Measurements from ENCODE around the gene AP1S2. TPM values are rescaled to one million over a fixed set of nuclear protein-coding genes. Genes with fewer than 3 reads are reported as not detected.
"Not testable (repeated sequence)": the region's sequence is repeated elsewhere in the genome, so short reads cannot be mapped to it uniquely, and the experiment has no call there.

AP1S2 gene
- total RNA-seq, 1 donor from 2014 or later: 147 TPM

- DNase-seq (no peak), ATAC-seq (no peak)
- intact Hi-C loops (cut with micrococcal nuclease): no loop called here
Measured at GRCh38 chrX:15856636-15857035, 2.0 kb upstream of the AP1S2 start.

DNA sequence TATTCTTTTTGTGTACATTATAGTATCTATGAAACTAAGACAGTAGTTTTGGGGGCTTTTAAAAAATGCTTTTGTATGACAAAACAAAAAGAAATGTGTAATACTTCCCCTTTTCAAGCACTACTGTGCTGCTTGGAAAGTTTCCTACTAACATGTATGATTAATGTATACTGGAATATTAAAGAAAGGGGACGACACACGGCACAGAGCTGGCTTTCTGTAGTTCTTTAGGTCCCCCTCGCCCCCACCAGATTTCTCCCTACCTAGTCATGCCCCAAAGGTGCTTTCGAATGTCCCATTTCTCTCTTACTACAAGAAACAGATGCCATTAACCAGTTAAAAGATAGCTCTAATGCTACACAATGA, 1.6 kb upstream of the AP1S2 start:
- no peak for DNase-seq
- no peak for ATAC-seq
- intact Hi-C loops (cut with micrococcal nuclease): no loop called here

DNA sequence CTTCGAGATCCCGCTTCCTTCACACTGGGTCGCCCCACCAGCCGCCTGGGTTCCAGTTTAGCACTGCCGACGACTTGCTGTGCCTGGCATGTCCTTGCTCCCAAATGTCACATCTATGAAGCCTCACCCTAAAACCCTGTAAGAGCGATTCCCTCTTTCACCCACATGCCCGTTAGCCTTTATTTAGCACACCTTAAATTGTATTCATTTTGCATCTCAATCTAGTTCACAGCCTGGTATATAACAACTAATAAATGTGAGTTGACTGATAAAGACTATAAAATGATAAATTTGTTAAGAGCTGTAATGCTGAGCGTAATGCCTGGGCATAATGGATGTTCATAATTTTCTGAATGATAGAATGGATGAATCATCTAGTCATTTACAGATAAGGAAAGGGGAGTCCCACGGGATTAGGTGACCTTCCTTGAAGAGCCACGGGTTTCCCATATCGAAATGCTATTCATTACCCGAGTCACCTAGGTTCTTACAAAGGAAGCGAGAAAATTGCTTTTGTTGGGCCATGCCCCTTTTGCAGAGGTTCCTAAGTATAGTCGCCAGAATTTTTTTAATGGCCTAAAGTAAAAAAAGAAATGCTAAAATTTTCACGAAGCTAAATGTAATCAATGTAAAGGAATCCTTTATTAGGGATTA, 1.1 kb upstream of the AP1S2 start:
- intact Hi-C loops (cut with micrococcal nuclease): no loop called here
- no peak for DNase-seq
- ATAC-seq: no peak

DNA sequence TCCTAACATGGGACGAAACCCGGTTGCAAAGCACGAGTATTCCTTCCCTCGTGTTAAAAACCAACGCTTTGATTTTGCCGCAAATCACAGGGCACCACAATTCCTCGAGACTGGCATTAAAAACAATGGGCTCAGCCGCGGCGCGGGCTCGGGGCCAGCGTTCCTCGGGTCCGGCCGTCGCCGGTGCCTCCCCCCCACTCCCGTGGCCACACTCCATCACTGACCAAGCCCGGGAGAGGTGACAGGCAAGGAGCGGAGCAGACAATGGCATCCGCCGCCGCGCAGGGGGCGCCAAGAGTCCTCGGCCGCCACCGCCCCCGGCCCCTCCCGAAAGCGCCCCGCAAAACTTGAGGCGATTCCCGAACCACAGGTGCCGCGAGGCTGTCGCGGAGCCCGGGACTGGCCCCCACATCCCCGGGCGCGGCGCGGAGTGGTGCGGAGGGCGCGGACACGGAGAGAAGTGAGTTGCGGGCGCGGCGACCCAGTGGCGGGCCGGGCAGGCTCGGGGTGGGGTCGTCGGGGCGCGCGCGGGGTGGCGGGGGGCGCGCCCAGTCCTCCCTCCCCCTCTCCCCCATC, 445 bp downstream of the AP1S2 start:
- intact Hi-C loops (cut with micrococcal nuclease): no loop called here
- ATAC-seq (peak; percentile 49), DNase-seq (peak; percentile 71)

DNA sequence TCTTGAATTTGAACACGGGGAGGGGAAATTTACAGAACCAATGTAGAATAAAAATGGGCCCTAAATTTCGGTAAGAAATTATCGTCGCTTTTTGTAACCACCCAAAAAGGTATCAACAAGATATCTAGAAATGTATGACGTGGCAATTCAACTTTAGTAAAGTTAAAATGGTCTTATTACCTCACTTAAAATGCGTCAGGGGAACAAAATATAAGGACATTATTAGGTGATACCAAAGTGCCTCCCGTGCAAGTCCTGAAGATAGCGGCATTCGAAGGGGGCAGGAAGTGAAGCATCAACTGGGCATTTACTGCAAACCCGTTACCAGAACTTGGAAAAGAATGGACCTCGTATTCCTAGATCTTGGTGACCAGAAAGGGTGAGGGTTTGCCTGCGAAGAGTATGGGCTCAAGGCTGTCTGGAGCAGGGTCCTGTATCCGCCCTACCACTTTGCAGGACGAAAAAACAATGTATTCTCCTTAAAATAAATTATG, 980 bp downstream of the AP1S2 start:
- DNase-seq (no peak), ATAC-seq (no peak)
- intact Hi-C loops (cut with micrococcal nuclease): no loop called here

GRCh38 chrX:15849555-15849954, 5.1 kb downstream of the AP1S2 start:
- ATAC-seq (peak; percentile 40), DNase-seq (no peak)
- intact Hi-C loops (cut with micrococcal nuclease): no loop called here

- ATAC-seq (peak; percentile 86), DNase-seq (no peak)
- intact Hi-C loops (cut with micrococcal nuclease): no loop called here
Measured at GRCh38 chrX:15848576-15848975, 6.0 kb downstream of the AP1S2 start.

DNA sequence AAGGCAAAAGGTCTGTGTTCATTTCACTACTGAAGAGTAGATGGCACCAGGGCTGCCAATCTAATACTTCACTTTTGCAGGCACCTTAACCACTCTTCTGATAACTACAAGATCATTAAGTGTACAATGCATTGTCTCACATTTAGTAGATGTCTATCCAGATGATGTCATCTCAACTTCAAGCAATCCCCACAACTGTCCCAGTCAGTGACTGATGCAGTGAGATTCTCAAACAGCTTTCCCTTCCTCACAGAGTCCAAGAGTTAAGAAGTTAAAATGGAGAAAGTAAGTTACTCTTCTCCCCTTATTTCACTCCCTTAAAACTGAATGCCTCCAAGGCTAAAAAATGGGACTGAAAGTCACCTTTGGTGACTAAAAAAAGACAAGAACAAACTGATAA, 10.7 kb downstream of the AP1S2 start:
- no peak for DNase-seq
- ATAC-seq: no peak
- intact Hi-C loops (cut with micrococcal nuclease): no loop called here

- intact Hi-C loops (cut with micrococcal nuclease): no loop called here
- ATAC-seq: no peak
Measured at GRCh38 chrX:15841853-15842516, 12.6 kb downstream of the AP1S2 start.

GRCh38 chrX:15838017-15838416, 16.6 kb downstream of the AP1S2 start:
- no peak for ATAC-seq

More at GRCh38 chrX:15841853-15842516, 12.6 kb downstream of the AP1S2 start:
- DNase-seq: no peak

GRCh38 chrX:15834827-15835595, 19.6 kb downstream of the AP1S2 start:
- intact Hi-C loops (cut with micrococcal nuclease): no loop called here

More at GRCh38 chrX:15838017-15838416, 16.6 kb downstream of the AP1S2 start:
- no peak for DNase-seq
- intact Hi-C loops (cut with micrococcal nuclease): no loop called here

DNA sequence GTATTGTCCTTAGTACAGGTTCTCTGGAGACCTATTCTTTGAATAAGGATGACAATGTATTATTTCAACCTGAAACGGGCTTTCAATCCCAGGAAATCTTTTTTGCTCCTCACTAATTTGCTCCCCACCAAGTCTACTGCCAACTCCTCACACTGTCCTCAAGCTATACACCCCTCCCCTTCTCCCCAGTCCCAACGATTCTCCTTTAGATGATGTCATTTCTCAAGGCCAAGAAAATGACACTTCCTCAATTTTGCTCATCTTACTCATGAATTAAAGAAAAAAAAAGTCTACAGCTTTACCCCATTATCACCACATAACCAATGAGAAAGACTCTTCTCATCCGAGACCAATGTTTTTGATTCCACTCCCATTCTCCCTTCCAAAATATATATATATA, 20.6 kb downstream of the AP1S2 start:
- intact Hi-C loops (cut with micrococcal nuclease): no loop called here
- DNase-seq (no peak), ATAC-seq (no peak)

More at GRCh38 chrX:15834827-15835595, 19.6 kb downstream of the AP1S2 start:
- DNase-seq (no peak), ATAC-seq (no peak)

- DNase-seq; intact Hi-C loops (cut with micrococcal nuclease); ATAC-seq: not testable (repeated sequence)
Measured at GRCh38 chrX:15831347-15831746, 23.3 kb downstream of the AP1S2 start.

- intact Hi-C loops (cut with micrococcal nuclease): no loop called here
- DNase-seq (no peak), ATAC-seq (no peak)
Measured at GRCh38 chrX:15829217-15829616, 25.4 kb downstream of the AP1S2 start.

GRCh38 chrX:15825936-15826335, 28.7 kb downstream of the AP1S2 start:
- DNase-seq: no peak
- intact Hi-C loops (cut with micrococcal nuclease): no loop called here
- ATAC-seq: no peak

DNA sequence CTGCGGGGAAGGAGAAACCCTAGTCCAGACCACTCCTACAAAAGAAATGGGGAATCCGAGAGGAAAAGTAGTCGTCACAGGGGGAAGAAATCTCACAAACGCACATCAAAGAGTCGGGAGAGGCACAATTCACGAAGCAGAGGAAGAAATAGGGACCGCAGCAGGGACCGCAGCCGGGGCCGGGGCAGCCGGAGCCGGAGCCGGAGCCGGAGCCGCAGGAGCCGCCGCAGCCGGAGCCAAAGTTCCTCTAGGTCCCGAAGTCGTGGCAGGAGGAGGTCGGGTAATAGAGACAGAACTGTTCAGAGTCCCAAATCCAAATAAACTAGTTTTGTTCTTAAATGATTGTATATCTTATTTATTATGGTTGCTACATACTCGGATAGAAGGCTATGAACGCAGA, 31.7 kb downstream of the AP1S2 start:
- DNase-seq: no peak
- intact Hi-C loops (cut with micrococcal nuclease): no loop called here
- ATAC-seq: no peak

DNA sequence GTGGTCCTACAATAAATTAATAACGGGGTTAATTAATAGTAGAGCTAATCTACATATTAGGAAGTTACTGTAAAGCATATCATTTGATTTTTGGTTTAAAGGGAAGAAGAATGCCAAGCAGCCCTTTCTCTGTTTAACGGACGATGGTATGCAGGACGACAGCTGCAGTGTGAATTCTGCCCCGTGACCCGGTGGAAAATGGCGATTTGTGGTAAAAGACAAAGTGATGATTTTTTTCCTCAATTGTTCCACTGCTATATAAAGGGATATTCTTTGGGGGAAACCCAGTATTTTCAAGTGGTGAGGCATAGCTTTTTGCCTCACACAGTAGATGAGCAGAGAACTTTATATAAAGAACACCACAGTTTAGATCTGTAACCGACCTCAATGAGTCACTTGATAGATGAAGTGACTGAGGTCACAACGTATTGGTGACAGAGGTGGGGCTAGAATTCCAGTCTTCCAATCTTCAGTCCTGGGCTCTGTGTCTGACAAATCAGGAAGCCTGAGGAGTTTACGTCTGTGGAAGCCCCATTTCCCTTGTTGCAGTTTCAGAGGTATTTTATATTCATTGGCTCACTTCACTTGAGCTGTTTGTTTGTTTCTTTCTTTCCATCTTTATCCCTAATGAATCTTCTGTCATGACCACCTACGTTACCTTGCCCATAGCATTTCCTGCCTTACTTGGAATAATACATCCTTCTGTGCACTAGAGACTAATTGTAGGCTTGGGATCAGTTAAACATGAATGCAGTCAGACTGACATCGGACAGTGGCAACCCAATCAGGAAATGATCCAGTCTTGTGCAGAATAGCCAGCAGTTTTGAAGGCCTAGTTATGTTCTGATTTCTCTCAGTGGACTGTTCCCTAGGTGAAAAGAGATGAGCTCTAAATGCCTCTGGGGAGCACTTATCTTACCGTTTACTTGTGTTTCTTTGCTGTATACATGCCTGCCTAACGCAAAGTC, 34.2 kb downstream of the AP1S2 start:
- intact Hi-C loops (cut with micrococcal nuclease): no loop called here
- DNase-seq (no peak), ATAC-seq (no peak)

DNA sequence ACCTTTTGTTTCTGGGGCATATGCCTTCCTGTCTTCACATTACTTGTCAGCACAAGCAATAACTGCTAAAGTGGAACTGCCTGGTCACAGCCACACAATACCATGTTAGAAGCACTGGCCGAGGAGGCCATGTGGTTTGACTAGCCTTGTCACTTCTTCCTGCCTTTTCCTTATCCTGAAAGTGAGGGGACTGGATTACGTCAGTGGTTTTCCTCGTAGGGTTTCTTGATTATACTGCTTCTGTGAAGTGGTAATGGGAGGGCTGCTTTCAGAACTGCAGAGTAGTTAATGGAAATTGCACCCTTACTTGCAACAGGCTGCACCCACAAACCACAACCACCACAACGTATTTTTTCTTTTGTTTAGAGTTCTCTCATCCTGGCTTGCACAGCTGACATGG, 37.7 kb downstream of the AP1S2 start:
- ATAC-seq: no peak
- no peak for DNase-seq
- intact Hi-C loops (cut with micrococcal nuclease): no loop called here

GRCh38 chrX:15816438-15816809, 38.2 kb downstream of the AP1S2 start:
- no peak for DNase-seq
- intact Hi-C loops (cut with micrococcal nuclease): no loop called here
- ATAC-seq: no peak

All from left ventricle myocardium superior (tissue), 1 donor.